ENCODE results near the gene GLDN. TPM values are rescaled to one million over a fixed set of nuclear protein-coding genes. Genes with fewer than 3 reads are reported as not detected.

The GLDN gene
- total RNA-seq, 3 donors from 2014 or later (not counting 1 experiment from before 2014, with no cell fraction given), result not detected

DNA sequence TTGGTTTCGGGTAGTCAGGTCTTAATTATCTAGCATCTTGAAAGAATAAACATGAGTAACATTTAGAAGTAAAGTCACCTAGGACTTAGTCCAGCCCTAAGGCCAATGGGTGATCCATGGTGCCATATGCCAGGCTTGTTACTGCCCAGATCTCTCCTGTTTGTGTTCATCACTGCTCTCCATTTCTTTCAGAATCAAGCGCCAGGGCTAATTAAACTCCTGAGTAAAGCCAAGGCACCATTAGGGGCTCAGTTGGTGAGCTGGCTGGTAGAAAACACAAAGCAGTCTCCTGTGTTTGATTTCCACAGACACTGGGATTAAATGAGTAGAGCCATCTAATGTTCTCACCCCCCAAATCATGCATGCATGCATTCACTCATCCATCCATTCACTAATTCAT is 14.4 kb upstream of the GLDN start:
- H3K4me1 Mint-ChIP-seq, result no peaks in the 10 kb centered on the region
- H3K9me3 ChIP-seq (ENCODE audit: control insufficient read depth, insufficient read depth, low read length), result no peaks in the 10 kb centered on the region
- 88% methylated on average over 2 of the region's 2 CpGs for WGBS (ENCODE audit: insufficient coverage)
- no peaks in the 10 kb centered on the region for H3K36me3 ChIP-seq (ENCODE audit: control insufficient read depth, insufficient read depth, low read length)
- intact Hi-C loops (cut with micrococcal nuclease), result no loop called here
- no peaks in the 10 kb centered on the region for H3K36me3 Mint-ChIP-seq
- H3K4me3 ChIP-seq (ENCODE audit: low read length), result no peak overlapping the region
- H3K4me1 ChIP-seq (ENCODE audit: control insufficient read depth, insufficient read depth, low read length), result no peaks in the 10 kb centered on the region
- ATAC-seq, result no peak
- H3K27ac Mint-ChIP-seq, result no peak overlapping the region
- no peak overlapping the region for H3K27ac ChIP-seq (ENCODE audit: low read length)
- no peaks in the 10 kb centered on the region for H3K27me3 ChIP-seq (ENCODE audit: control insufficient read depth, insufficient read depth, low read length)
- H3K9me3 Mint-ChIP-seq, result no peaks in the 10 kb centered on the region
- no peak for DNase-seq
- TF ChIP-seq, protein P1, sequence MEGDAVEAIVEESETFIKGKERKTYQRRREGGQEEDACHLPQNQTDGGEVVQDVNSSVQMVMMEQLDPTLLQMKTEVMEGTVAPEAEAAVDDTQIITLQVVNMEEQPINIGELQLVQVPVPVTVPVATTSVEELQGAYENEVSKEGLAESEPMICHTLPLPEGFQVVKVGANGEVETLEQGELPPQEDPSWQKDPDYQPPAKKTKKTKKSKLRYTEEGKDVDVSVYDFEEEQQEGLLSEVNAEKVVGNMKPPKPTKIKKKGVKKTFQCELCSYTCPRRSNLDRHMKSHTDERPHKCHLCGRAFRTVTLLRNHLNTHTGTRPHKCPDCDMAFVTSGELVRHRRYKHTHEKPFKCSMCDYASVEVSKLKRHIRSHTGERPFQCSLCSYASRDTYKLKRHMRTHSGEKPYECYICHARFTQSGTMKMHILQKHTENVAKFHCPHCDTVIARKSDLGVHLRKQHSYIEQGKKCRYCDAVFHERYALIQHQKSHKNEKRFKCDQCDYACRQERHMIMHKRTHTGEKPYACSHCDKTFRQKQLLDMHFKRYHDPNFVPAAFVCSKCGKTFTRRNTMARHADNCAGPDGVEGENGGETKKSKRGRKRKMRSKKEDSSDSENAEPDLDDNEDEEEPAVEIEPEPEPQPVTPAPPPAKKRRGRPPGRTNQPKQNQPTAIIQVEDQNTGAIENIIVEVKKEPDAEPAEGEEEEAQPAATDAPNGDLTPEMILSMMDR (IDR thresholded peaks at IDR 0.05), result no peak
- H3K27me3 Mint-ChIP-seq (ENCODE audit: low read depth in 2 of 2), result peaks cover 0 to 6% of the 10 kb centered on the region in 2 donors
- no peak overlapping the region for H3K4me3 Mint-ChIP-seq

- DNase-seq (no peak), ATAC-seq (no peak)
- H3K4me1 ChIP-seq (ENCODE audit: control insufficient read depth, insufficient read depth, low read length), result peaks cover 3% of the 10 kb centered on the region
- no peaks in the 10 kb centered on the region for H3K9me3 Mint-ChIP-seq
- intact Hi-C loops (cut with micrococcal nuclease), result no loop called here
- no peaks in the 10 kb centered on the region for H3K9me3 ChIP-seq (ENCODE audit: control insufficient read depth, insufficient read depth, low read length)
- H3K27me3 Mint-ChIP-seq (ENCODE audit: low read depth in 2 of 2), result peaks cover 0 to 3% of the 10 kb centered on the region in 2 donors
- H3K36me3 ChIP-seq (ENCODE audit: control insufficient read depth, insufficient read depth, low read length), result no peaks in the 10 kb centered on the region
- WGBS (ENCODE audit: insufficient coverage), result 80% methylated on average over 4 of the region's 4 CpGs
- no peak overlapping the region for H3K4me3 ChIP-seq (ENCODE audit: low read length)
- H3K27me3 ChIP-seq (ENCODE audit: control insufficient read depth, insufficient read depth, low read length), result no peaks in the 10 kb centered on the region
- no peaks in the 10 kb centered on the region for H3K4me1 Mint-ChIP-seq
- H3K36me3 Mint-ChIP-seq, result no peaks in the 10 kb centered on the region
- H3K27ac ChIP-seq (ENCODE audit: low read length), result no peak overlapping the region
- H3K27ac Mint-ChIP-seq, result no peak overlapping the region
- TF ChIP-seq, protein P1 (IDR thresholded peaks at IDR 0.05), result no peak
- no peak overlapping the region for H3K4me3 Mint-ChIP-seq
Measured at GRCh38 chr15:51328926-51329325, 12.5 kb upstream of the GLDN start.

GRCh38 chr15:51331141-51331540 is 10.3 kb upstream of the GLDN start:
- H3K9me3 Mint-ChIP-seq, result no peaks in the 10 kb centered on the region
- intact Hi-C loops (cut with micrococcal nuclease), result no loop called here
- no peaks in the 10 kb centered on the region for H3K9me3 ChIP-seq (ENCODE audit: control insufficient read depth, insufficient read depth, low read length)
- H3K27me3 ChIP-seq (ENCODE audit: control insufficient read depth, insufficient read depth, low read length), result no peaks in the 10 kb centered on the region
- H3K4me1 ChIP-seq (ENCODE audit: control insufficient read depth, insufficient read depth, low read length), result peaks cover 7% of the 10 kb centered on the region
- peaks cover 0 to 7% of the 10 kb centered on the region in 2 donors for H3K27me3 Mint-ChIP-seq (ENCODE audit: low read depth in 2 of 2)
- H3K36me3 ChIP-seq (ENCODE audit: control insufficient read depth, insufficient read depth, low read length), result no peaks in the 10 kb centered on the region
- DNase-seq (no peak), ATAC-seq (no peak)
- TF ChIP-seq, protein P1 (IDR thresholded peaks at IDR 0.05), result no peak
- H3K4me3 ChIP-seq (ENCODE audit: low read length), result no peak overlapping the region
- H3K4me3 Mint-ChIP-seq, result no peak overlapping the region
- no peak overlapping the region for H3K27ac ChIP-seq (ENCODE audit: low read length)
- no peaks in the 10 kb centered on the region for H3K4me1 Mint-ChIP-seq
- H3K27ac Mint-ChIP-seq, result no peak overlapping the region
- 94% methylated on average over 4 of the region's 5 CpGs for WGBS (ENCODE audit: insufficient coverage)
- no peaks in the 10 kb centered on the region for H3K36me3 Mint-ChIP-seq
